Stimulated activated CD4-positive, alpha-beta T cell treated with anti-CD3 and anti-CD28 coated beads, TNF-alpha, amount 100 ng/mL, for 48 hours (primary cell): ENCODE results near the gene ASMTL.
"Not testable (repeated sequence)": the region's sequence is repeated elsewhere in the genome, so short reads cannot be mapped to it uniquely, and the experiment has no call there.

ENCODE experiments used
- DNase-seq, 3 donors: peaks; one replicate each; pipeline ENCODE4 v3.0.0-alpha.2; 2020; ENCODE audit warnings: low read depth in 3 of 3

Gene ASMTL, protein sequence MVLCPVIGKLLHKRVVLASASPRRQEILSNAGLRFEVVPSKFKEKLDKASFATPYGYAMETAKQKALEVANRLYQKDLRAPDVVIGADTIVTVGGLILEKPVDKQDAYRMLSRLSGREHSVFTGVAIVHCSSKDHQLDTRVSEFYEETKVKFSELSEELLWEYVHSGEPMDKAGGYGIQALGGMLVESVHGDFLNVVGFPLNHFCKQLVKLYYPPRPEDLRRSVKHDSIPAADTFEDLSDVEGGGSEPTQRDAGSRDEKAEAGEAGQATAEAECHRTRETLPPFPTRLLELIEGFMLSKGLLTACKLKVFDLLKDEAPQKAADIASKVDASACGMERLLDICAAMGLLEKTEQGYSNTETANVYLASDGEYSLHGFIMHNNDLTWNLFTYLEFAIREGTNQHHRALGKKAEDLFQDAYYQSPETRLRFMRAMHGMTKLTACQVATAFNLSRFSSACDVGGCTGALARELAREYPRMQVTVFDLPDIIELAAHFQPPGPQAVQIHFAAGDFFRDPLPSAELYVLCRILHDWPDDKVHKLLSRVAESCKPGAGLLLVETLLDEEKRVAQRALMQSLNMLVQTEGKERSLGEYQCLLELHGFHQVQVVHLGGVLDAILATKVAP

DNA sequence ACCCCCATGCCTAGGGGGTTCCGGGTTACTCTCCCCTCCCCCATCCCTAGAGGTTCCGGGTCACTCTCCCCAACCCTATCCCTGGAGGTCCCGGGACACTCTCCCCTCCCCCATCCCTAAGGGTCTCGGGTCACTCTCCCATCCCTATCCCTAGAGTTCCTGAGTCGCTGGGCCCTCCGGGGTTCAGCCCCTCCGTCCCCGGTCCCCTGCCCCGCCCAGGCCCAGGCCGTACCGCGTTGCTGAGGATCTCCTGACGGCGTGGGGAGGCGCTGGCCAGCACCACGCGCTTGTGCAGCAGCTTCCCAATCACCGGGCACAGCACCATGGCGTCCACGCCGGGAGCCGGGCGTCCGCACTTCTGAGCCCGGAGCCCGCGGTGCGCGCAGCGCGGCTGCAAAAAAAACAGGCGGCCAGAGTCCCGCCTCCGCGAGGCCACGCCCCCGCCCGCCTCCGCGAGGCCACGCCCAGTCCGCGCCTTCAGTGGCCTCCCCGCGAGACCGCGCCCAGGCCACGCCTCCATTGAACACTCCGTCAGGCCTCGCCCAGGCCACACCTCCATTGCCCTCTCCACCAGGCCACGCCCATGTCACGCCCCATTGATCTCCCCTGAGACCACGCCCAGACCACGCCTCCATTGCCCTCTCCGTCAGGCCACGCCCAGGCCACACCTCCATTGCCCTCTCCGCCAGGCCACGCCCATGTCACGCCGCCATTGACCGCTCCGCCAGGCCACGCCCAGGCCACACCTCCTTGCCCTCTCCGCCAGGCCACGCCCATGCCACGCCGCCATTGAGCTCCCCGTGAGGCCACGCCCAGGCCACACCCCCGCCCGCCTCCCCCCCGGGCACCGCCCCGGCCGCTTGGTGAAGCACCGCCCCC, at the start of gene ASMTL:
TSS of gene ASMTL (minus strand) at position 394 of the 879 bp plus-strand sequence. CDS start at position 325, 69 bp downstream.
- DNase-seq = peak; percentile 100

DNA sequence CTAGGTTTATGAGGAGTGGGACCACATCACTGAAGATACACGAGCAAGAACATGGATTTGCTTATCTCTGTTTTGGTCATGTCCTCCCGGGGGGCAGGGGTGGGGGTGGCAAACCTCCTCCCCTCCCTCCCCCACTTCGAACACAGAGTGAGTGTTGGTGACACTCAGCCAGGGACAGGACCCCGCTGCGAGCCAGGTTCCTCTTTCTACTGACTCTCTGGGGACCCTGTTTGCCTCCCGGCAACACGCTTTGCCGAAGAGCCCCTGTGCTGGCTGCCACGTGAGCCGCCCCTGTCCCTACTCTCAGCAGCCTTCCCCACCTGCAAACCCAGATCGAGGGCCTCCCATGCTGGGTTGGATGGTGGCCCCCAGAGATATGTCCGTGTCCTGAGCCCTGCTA, 49.5 kb upstream of the ASMTL start:
- no peak for DNase-seq

DNA sequence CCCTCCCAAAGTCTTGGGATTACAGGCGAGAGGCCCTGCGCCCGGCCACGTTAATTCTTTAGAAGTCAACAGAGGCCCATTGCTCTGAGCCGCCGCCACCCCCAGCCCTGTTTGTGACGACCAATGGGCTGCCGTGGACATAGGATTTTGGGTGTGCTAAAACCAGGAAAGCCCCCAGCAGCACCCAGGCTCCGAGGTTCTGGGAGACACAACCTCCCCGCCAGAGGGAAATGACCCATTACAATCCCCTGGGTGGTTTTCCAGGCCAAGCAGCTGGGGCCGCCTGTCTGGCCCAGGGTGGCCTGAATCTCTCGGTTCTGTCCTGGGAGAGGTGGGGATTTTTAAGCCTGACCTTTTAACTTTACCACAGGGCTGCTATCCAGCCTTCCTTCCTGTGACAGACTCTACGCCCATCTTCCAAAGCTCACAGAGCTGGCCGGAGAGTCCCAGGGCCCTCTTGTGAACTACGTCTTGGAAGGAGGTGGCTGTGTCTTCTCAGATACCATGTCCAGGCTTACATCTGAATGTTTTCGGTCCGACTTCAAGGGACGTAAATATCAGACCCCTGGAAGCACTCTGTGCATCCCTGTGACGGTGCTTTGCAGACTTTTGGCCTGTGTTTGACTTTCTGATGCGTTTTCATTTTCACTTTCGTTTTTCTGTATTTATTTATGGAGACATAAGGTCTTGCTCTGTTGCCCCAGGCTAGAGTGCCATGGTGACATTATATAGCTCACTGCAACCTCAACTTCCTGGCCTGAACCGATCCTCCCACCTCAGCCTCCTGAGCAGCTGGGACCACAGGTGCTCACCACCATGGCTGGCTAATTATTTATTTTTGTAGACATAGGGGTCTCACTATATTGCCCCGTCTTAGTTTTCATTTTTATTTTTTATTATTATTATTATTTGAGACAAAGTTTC, 48.3 kb upstream of the ASMTL start:
- DNase-seq = no peak

DNA sequence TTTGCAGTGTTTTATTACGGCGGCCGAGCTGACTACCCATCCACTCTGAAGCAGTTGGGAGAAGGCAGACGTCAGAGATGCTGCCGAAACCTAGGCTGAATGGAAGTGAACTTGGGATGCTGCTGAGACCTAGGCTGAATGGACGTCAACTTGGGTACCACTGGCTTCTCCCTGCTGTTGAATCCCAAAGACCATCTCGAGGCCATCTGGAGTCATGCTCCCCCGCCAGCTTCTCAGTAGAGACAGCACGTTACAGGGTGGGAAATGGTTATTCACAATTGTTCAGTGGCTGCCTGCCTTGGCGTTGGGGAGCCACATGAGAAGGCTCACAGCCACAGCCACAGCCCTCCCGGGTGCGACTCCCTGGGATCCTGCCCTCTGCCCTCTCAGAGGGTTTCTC, 43.4 kb upstream of the ASMTL start:
- DNase-seq = no peak

DNA sequence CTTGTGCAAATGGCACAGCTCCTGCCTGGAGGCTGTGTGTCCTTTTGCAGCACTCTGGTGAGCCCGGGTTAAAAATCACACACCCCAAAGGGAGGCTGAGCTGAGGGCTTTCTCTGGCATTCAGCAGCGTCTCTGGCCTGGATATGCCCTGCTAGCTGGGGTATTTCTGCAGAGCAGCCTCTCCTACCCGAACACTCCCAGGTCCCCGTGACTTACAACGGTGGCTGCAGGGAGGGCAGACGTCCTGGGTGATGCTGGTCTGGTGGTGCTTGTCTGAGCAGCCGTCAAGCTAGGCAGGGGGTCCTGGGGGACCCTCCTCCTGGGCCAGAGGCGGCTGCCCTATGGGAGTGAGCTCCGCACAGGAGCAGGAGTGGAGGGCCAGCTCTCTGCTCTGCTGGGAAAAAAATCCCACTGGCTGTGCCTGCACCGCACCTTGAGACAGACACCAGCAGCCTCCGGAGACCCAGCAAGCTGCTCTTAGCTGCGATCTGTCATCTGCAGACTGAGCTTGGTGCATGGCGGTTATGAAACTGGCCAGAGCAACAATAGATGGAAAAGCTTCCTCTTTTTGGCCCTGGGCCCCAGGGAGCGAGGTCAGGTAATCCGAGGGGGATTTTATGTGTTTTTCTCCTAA, 41.3 kb upstream of the ASMTL start:
- no peak for DNase-seq

DNA sequence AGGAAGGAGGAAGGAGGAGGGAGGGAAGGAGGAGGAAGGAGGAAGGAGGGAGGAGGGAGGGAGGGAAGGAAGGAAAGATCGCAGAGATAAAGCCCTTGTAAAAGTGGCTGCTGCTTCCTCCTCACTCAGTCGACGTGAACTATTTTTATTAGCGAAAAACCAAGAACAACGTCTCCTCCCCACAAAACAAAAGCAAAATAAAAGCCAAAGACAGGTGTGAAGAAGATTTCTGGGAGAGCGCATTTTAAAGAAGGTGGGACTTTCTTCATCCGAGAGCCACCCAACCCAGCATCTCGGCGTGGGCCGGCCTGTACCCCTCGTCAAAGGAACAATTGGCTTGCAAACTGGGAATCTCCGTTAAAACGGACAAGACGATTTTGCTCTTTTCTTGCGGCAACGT, 40.7 kb upstream of the ASMTL start:
- DNase-seq = no peak

DNA sequence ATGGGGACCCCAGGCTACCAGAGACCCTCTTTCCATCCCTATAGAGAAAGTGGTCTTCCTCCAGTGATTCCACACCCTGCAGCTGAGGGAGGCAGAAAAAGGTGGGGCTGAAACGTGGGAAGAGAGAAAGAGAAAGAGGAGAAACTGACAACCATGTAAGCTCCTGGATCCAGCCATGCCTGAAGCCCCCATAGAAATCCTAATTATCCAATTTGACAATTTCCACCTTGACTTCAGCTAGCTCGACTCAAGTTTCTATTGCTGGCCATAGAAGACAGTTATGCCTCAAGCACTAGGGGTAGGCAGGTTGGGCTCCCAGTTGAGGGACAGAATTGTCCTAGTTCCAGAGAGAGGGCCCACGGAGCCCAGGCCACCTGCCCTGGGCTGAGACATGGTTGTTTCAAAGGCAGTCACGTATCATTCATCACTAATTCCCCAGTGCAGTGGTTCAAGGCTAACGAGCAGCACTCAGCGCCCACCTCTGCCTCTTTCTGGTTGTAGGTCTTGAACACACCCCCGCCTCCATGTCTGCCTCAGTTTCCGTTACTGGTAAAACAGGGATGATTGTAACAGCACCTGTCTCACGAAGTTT, 39.8 kb upstream of the ASMTL start:
- DNase-seq = no peak

DNA sequence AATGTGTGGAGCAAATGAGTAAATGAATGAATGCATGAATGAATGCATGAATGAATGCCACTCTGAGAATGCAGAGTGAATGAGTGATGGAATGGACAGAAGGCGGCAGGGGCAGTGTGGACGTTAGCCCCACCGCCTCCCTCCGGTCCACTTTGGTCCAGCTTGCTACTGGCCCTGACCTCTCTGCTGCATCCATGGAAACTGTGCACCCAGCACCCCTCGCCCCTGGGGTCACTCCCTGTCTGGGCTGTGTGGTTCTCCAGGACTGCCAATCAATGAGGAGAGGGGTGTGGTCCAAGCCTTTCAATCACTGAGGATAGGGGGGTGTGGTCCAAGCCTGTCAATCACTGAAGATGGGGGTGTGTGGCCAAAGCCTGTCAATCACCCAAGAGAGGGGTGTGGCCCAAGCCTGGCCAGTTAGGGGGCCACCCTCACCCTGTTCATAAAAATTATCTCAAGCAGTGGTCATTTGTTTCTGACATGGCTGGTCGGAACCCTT, 39.2 kb upstream of the ASMTL start:
- DNase-seq = peak in 2 of 3 donors; percentile 46 to 48

DNA sequence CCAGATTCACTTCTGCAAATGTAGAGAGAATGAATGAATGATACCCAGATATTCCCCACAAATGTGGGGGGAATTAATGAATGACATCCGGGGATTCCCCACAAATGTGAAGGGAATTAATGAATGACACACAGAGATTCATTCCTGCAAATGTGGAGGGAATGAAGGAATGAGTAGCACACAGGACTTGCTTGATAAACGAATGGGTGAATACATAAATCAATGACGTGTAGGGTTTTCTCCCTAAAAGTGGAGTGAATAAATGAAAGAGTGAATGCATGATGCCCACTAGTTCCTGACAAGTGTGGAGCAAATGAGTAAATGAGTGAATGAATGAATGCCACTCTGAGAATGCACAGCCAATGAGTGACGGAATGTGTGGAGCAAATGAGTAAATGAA, 38.5 kb upstream of the ASMTL start:
- not testable (repeated sequence) for DNase-seq

DNA sequence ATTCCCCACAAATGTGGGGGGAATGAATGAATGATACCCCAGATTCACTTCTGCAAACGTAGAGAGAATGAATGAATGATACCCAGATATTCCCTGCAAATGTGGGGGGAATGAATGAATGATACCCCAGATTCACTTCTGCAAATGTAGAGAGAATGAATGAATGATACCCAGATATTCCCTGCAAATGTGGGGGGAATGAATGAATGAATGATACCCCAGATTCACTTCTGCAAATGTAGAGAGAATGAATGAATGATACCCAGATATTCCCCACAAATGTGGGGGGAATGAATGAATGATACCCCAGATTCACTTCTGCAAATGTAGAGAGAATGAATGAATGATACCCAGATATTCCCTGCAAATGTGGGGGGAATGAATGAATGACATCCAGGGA, 38.0 kb upstream of the ASMTL start:
- DNase-seq = not testable (repeated sequence)

DNA sequence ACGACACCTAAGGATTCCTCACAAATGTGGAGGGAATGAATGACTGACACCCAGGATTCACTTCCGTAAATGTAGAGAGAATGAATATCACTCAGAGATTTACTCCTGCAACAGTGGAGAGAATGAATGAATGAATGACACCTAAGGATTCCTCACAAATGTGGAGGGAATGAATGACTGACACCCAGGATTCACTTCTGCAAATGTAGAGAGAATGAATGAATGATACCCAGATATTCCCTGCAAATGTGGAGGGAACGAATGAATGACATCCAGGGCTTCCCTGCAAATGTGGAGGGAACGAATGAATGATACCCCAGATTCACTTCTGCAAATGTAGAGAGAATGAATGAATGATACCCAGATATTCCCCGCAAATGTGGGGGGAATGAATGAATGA, 36.6 kb upstream of the ASMTL start:
- DNase-seq = not testable (repeated sequence)

DNA sequence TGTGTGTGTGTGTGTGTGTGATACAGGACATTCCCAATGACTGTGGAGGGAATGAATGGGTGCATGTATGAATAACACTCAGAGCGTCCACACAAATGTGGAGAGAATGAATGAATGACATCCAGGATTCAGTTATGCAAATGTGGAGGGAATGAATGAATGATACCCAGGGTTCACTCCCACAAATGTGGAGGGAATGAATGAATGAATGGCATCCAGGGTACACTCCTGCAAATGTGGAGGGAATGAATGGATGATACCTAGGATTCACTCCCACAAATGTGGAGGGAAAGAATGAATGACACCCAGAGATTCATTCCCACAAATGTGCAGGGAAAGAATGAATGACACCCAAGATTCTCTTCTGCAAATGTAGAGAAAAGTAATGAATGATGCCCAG, 36.0 kb upstream of the ASMTL start:
- no peak for DNase-seq

DNA sequence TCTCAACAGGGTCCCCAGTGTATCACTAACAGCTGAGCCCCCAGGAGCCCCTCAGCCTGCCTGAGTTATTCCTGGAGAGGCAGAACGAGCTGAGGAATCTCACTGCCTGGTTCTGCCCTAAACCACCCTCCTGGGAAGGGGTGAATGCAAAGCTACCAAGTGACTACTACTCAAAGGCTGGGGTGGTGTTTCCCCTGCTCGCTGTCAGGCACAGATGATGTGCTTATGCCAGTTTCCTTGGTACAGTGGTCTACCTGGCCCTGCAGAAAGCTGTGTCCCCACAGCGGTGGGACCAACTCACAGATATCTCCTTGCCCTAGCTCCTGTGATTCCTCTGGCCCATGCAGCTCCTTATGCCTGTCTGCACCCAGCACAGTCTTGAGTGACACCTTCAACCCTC, 35.4 kb upstream of the ASMTL start:
- no peak for DNase-seq

DNA sequence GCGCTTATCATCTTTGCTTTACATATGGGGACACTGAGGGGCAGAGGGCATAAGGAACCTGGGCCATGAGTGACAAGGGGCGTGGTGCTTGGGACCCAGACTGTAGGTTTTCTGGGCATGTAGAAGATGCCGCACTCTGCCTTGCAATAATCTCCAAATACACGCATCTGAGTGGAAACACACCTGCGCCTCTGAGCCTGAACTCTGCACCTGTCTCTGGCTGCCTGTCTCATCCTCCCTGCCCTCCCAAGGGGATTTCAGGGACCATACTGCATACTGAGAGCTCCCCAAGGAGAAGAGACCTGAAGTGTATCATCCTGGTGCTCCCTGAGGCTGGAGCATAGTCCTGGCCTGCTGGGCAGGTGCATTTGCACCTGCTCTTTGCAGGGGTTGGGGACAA, 34.7 kb upstream of the ASMTL start:
- no peak for DNase-seq

DNA sequence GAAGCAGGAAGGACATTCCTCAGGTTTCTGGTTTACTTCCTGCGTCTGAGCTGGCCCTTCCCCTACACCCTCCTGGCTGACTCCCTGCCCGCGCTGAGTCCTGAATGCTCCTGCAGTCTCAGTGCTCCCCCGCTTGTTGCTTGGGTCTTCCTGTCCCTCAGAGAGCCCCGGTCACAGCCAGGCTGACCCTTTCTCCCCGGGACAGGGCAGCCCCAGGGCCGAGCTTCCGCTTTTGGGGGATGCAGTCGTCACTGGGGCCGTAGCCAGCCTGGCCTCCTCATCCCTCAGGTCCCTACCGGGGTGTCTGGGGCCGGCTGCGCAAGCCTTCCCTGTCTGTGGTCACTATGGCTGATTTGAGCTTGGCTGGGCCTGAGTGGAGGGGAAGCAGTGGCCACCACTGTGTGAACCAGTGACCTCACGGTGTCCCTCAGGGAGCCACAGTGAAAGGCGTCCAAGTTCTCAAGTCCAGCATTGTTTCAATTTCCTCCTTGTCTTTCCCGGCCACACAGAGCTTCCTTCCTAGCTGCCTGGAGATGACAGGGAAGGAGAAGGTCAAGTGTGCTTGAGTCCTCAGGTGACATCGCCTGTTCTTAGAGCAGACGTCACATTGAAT, 34.1 kb upstream of the ASMTL start:
- no peak for DNase-seq

DNA sequence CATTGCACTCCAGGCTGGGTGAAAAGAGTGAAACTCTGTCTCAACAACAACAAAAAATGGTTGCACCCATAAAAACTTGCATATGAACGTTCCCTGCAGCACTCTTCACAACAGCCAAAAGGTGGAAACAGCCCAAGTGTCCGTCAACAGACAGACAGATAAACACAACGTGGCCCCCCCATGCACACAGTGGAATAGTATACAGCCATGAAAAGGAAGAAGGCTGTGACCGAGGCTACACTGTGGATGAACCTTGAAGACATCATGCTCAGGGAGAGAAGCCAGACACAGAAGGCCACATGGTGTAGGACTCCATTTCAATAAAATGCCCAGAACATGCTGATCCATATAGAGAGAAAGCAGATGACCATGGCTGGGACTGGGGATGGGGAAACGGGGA, 33.5 kb upstream of the ASMTL start:
- no peak for DNase-seq

DNA sequence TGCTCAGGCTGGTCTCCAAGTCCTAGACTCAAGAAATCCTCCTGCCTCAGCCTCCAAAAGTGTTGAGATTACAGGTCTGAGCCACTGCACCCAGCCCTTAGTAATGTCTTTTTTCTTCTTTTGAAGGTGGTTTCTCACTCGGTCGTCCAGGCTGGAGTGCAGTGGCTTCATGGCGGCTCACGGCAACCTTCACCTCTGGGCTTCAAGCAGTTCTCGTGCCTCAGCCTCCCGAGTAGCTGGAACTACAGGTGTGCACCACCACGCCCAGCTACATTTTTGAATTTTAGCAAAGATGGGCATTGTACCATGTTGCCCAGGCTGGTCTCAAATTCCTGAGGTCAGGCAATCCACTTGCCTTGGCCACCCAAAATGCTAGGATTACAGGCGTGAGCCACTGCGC, 32.3 kb upstream of the ASMTL start:
- DNase-seq = no peak

DNA sequence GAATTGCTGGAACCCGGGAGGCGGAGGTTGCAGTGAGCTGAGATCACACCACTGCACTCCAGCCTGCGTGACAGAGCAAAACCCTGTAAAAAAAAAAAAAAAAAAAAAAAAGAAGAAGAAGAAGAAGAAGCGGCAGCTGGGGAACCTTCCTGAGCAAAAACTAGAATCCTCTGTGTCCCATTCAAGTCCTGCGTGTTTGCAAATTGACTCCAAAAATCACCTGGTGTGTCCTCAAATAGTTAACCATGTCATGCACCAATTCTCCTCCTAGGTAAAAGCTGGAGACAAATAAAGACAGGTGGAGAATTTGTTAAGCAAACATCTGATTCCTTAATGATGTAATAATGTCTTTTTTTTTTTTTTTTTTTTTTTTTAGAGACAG, 31.9 kb upstream of the ASMTL start:
- no peak for DNase-seq

DNA sequence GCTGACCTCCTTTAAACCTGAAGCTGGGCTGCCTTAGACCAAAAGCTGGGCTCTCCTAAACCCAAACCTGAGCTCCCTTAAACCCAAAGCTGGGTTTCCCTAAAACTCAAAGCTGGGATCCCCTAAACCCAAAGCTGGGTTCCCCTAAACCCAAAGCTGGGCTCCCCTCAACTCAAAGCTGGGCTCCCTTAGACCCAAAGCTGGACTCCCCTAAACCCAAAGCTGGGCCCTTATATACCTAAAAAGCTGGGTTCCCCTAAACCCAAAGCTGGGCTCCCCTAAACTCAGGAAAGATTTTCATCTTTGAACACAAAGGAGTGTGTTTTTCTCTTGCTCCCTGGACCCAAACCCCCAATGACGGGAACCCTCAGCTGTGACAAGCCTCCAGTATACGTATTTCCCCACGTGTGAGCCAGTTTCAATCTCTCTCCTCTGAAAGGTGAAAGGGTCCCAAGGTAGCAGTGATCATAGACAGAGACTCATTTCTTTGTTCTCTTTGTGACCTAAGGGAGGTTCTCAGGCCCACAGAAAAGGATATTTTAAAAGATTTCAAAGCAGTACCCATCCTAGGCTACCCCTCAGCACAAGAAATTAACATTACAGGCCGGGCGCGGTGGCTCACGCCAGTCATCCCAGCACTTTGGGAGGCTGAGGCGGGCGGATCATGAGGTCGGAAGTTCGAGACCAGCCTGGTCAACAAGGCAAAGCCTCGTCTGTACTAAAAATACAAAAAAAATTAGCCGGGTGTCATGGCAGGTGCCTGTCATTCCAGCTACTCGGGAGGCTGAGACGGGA, 31.3 kb upstream of the ASMTL start:
- DNase-seq = no peak
